ENCODE data around the gene PLAAT4.

DNA sequence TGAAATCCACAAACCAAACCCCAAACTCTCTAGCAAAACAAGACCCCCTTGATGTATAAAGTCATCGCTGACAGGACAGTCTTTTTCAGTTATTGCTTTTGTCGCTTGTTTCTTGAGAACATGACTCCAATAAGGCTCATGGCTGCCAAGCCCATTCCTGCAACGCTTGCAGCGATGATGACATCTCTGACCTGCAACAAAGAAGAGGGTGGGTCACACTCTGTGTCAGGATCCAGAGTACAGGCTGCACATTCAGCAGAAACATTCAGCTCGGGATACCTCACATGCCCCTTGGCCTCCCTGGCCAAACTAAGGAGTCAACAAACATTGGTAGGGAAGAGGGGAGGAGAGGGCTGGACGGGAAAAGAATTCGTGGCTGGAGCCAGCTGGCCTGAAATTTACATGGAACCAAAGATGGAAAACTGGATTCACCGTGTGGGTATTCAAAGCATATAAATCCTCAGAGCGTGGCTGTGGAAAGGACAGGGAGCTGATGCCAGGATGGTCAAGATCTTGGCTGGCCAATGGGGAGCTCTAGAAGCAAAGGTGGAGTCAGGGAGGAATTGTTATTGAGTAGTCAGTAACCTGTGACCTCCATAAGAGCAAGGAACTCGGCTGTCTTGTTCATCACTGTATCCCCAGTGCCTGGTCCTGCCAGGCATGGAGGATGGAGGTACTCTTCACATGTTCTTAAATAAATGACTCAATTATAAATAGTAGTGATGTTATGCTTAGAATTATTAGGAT is 38.4 kb downstream of the PLAAT4 start:
- TF ChIP-seq EZH2 (IDR thresholded peaks at IDR 0.05; ENCODE audit: borderline replicate concordance, low read depth, low read length, severe bottlenecking) = no peak
- TF ChIP-seq, protein P1, sequence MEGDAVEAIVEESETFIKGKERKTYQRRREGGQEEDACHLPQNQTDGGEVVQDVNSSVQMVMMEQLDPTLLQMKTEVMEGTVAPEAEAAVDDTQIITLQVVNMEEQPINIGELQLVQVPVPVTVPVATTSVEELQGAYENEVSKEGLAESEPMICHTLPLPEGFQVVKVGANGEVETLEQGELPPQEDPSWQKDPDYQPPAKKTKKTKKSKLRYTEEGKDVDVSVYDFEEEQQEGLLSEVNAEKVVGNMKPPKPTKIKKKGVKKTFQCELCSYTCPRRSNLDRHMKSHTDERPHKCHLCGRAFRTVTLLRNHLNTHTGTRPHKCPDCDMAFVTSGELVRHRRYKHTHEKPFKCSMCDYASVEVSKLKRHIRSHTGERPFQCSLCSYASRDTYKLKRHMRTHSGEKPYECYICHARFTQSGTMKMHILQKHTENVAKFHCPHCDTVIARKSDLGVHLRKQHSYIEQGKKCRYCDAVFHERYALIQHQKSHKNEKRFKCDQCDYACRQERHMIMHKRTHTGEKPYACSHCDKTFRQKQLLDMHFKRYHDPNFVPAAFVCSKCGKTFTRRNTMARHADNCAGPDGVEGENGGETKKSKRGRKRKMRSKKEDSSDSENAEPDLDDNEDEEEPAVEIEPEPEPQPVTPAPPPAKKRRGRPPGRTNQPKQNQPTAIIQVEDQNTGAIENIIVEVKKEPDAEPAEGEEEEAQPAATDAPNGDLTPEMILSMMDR (IDR thresholded peaks at IDR 0.05; ENCODE audit: borderline replicate concordance, extremely low read depth, low read length, poor library complexity, severe bottlenecking) = no peak
